K562 (cell line): ENCODE data around the gene PRPSAP2. TPM values are rescaled to one million over a fixed set of nuclear protein-coding genes. Genes with fewer than 3 reads are reported as not detected.

Experiments used
- ATAC-seq: fragments of 200-7000 bp; cut with Tn5 transposase; 3 replicates; pipeline ENCODE4 v1.9.1; 2020; ENCODE audit warnings: moderate library complexity
- BruUV-seq: library from RNA; stranded (reverse); fragments of 400-500 nt; replicated peaks from 2 replicates; lab custom pipeline; 2021; lab: Mats Ljungman, UMichigan
- CTCF ChIA-PET: fragments of 300-600 bp; formaldehyde crosslinking; extraction: SDS; loops from one replicate; lab custom pipeline; 2021; ENCODE audit warnings: low intra/inter-chr PET ratio; lab: Yijun Ruan, JAX
- POLR2A ChIA-PET: fragments of 300-600, 350-650 bp; sonication (Branson Sonifier 250); formaldehyde crosslinking; extraction: SDS; loops from one replicate; lab custom pipeline; 2021; ENCODE audit warnings: antibody characterized with exemption, inconsistent platforms; lab: Yijun Ruan, JAX
- DNase-seq, 4 experiments: peaks; one replicate each; pipeline versions ENCODE4 v3.0.0 to v3.0.0-alpha.2; 2011 to 2018; ENCODE audit warnings: low spot score in 3 of 4, mixed read lengths in 3 of 4; ENCODE audit errors: extremely low read depth in 1 of 4
- FAIRE-seq: peaks from 2 replicates; lab custom pipeline; 2011; peaks lifted over from hg19 to GRCh38; lab: Jason Lieb, UNC
- H2AFZ ChIP-seq: 2 replicates; pipeline ENCODE4 v1.6.0; 2011; ENCODE audit warnings: low read depth, low read length, control low read depth, inconsistent platforms
- H3K27ac ChIP-seq: fragments of 200-600 bp; 3 replicates; pipeline ENCODE4 v1.8.0; 2011; ENCODE audit warnings: low read depth, mild to moderate bottlenecking, control low read depth, inconsistent platforms, low read length, moderate library complexity, mixed read lengths; ENCODE audit errors: extremely low read depth
- H3K27me3 ChIP-seq, 2 experiments: fragments of 300-600 bp in 1 of 2; 2 replicates in 1 of 2; 3 replicates in 1 of 2; pipeline versions ENCODE4 v1.6.0 to v1.8.0; 2011; ENCODE audit warnings: inconsistent platforms in 2 of 2, low read length in 2 of 2, mild to moderate bottlenecking in 1 of 2, mixed read lengths in 1 of 2, moderate library complexity in 1 of 2; ENCODE audit not compliant: control insufficient read depth in 2 of 2, insufficient read depth in 2 of 2
- H3K36me3 ChIP-seq: fragments of 300-600 bp; 3 replicates; pipeline ENCODE4 v1.8.0; 2011; ENCODE audit warnings: mild to moderate bottlenecking, low read length, inconsistent platforms; ENCODE audit not compliant: control insufficient read depth, insufficient read depth
- H3K4me1 ChIP-seq, 2 experiments: fragments of 200-600 bp in 1 of 2; replicated peaks in 1 of 2; 2 replicates in 1 of 2; 3 replicates in 1 of 2; pipeline versions ENCODE4 v1.5.1 to v1.8.0; 2011; ENCODE audit warnings: inconsistent platforms in 2 of 2, low read length in 2 of 2, mild to moderate bottlenecking in 1 of 2, mixed read lengths in 1 of 2, moderate library complexity in 1 of 2; ENCODE audit not compliant: control insufficient read depth in 2 of 2, insufficient read depth in 2 of 2
- H3K4me2 ChIP-seq: 2 replicates; pipeline ENCODE4 v1.6.1; 2011; ENCODE audit warnings: low read length, control low read depth, inconsistent platforms, mixed read lengths; ENCODE audit not compliant: insufficient read depth
- H3K4me3 ChIP-seq: fragments of 200-600 bp; sonication (generic), shearing (Covaris generic); 2 replicates; pipeline ENCODE4 v1.5.1; 2016; ENCODE audit warnings: control low read depth, inconsistent platforms
- H3K79me2 ChIP-seq: fragments of 200-600 bp; 3 replicates; pipeline ENCODE4 v1.8.0; 2011; ENCODE audit warnings: low read length, inconsistent platforms; ENCODE audit not compliant: control insufficient read depth, insufficient read depth
- H3K9ac ChIP-seq, 2 experiments: 2 replicates each; pipeline versions ENCODE4 v1.6.0 to v1.6.1; 2011; ENCODE audit warnings: low read depth in 2 of 2, low read length in 2 of 2, control low read depth in 1 of 2, inconsistent platforms in 1 of 2, mild to moderate bottlenecking in 1 of 2, mixed read lengths in 1 of 2; ENCODE audit not compliant: insufficient read depth in 1 of 2
- H3K9me1 ChIP-seq: one replicate; pipeline ENCODE4 v1.6.0; 2011; ENCODE audit warnings: inconsistent platforms, mild to moderate bottlenecking, low read length, moderate library complexity; ENCODE audit not compliant: control insufficient read depth, insufficient read depth
- H3K9me3 ChIP-seq: replicated peaks from 2 replicates; pipeline ENCODE4 v1.5.1; 2011; ENCODE audit warnings: low read depth, low read length, inconsistent platforms; ENCODE audit not compliant: control insufficient read depth, insufficient read depth
- H4K20me1 ChIP-seq: replicated peaks from 2 replicates; pipeline ENCODE4 v1.6.1; 2011; ENCODE audit warnings: low read length, inconsistent platforms, mixed read lengths; ENCODE audit not compliant: control insufficient read depth, insufficient read depth
- CC2D1A ChIP-seq: fragments of 450-650 bp; IDR thresholded peaks from 2 replicates; pipeline ENCODE4 v1.6.1; 2017; ENCODE audit warnings: mild to moderate bottlenecking
- FOSL1 ChIP-seq: fragments of 200-800 bp; sonication (Bioruptor generic); conservative IDR thresholded peaks from 2 replicates; pipeline ENCODE4 v1.6.1; 2016; ENCODE audit warnings: missing genetic modification characterization, missing compliant biosample characterization
- FOXP4 ChIP-seq: sonication (generic); formaldehyde crosslinking; IDR thresholded peaks from 2 replicates; pipeline ENCODE4 v1.8.0; 2022; ENCODE audit warnings: mild to moderate bottlenecking, missing genetic modification reagents, borderline replicate concordance
- GTF2B ChIP-seq: IDR thresholded peaks from 2 replicates; pipeline ENCODE4 v1.6.1; 2011; ENCODE audit not compliant: insufficient read length; ENCODE audit errors: extremely low read depth
- HDAC3 ChIP-seq: fragments of 450-650 bp; IDR thresholded peaks from 2 replicates; pipeline ENCODE4 v1.6.1; 2018; ENCODE audit warnings: borderline replicate concordance, mild to moderate bottlenecking, moderate library complexity; ENCODE audit not compliant: partially characterized antibody
- IRF2 ChIP-seq: sonication (generic); formaldehyde crosslinking; IDR thresholded peaks from 2 replicates; pipeline ENCODE4 v1.8.1; 2022; ENCODE audit warnings: mild to moderate bottlenecking, missing genetic modification reagents
- IRF9 ChIP-seq: fragments of 450-650 bp; IDR thresholded peaks from 2 replicates; pipeline ENCODE4 v1.6.1; 2016; ENCODE audit warnings: missing biosample characterization, missing genetic modification characterization
- RBM14 ChIP-seq: fragments of 200-400 bp; formaldehyde crosslinking; IDR thresholded peaks from 2 replicates; pipeline ENCODE4 v1.6.1; 2018; ENCODE audit warnings: low read depth, mild to moderate bottlenecking, low read length, moderate library complexity, borderline replicate concordance; ENCODE audit not compliant: insufficient read depth
- TCF3 ChIP-seq: sonication (generic); formaldehyde crosslinking; IDR thresholded peaks from 2 replicates; pipeline ENCODE4 v1.4.0; 2020; ENCODE audit warnings: mild to moderate bottlenecking, missing genetic modification reagents
- VEZF1 ChIP-seq: fragments of 200-800 bp; sonication (Bioruptor generic); IDR thresholded peaks from 2 replicates; pipeline ENCODE4 v1.6.1; 2017; ENCODE audit warnings: missing genetic modification characterization, missing compliant biosample characterization
- ZNF253 ChIP-seq: fragments of 250-450 bp; sonication (Bioruptor Pico); conservative IDR thresholded peaks from 2 replicates; pipeline ENCODE4 v1.6.1; 2021; ENCODE audit warnings: mild to moderate bottlenecking
- ZNF316 ChIP-seq: fragments of 450-650 bp; IDR thresholded peaks from 2 replicates; pipeline ENCODE4 v1.6.1; 2016
- ZNF449 ChIP-seq: fragments of 250-450 bp; sonication (Bioruptor Pico); IDR thresholded peaks from 2 replicates; pipeline ENCODE4 v1.8.0; 2022; ENCODE audit warnings: moderate library complexity, mild to moderate bottlenecking, inconsistent platforms
- ZNF696 ChIP-seq: fragments of 250-450 bp; sonication (Bioruptor Pico); conservative IDR thresholded peaks from 2 replicates; pipeline ENCODE4 v1.4.0; 2020; ENCODE audit warnings: mild to moderate bottlenecking, moderate library complexity
- ZSCAN32 ChIP-seq: fragments of 450-650 bp; formaldehyde crosslinking; IDR thresholded peaks from 2 replicates; pipeline ENCODE4 v1.4.0; 2020; ENCODE audit warnings: mild to moderate bottlenecking, moderate library complexity
- WGBS: fragments of 100-300 bp; shearing (Covaris generic); methylation state at CpG from one replicate; pipeline ENCODE4 v1.1.6; 2016; ENCODE audit warnings: low coverage, mixed read lengths; ENCODE audit not compliant: insufficient coverage; ENCODE audit errors: missing lambda C conversion rate; 5-methylcytosine and 5-hydroxymethylcytosine counted together
- in situ Hi-C: fragments of 300-500 bp; cut with MboI; formaldehyde crosslinking; loops from 4 replicates; pipeline ENCODE4 v1.15.0; 2018; ENCODE audit warnings: inconsistent platforms, mixed read lengths
- intact Hi-C: fragments of 100-400 bp; cut with micrococcal nuclease; formaldehyde crosslinking; loops from 2 replicates; pipeline ENCODE4 v1.14.2; 2022
- polyA plus RNA-seq, 8 experiments: library from polyadenylated mRNA; depleted of rRNA in 4 of 8; stranded (reverse) in 5 of 8; unstranded in 3 of 8; fragments of >200 nt; fragmentation: Nextera tagmentation in 2 of 8; fragmentation: Illumina TruSeq in 1 of 8; extraction: Ambion mirVana in 2 of 8; extraction: Trizol in 1 of 8; gene quantifications; 2 replicates each; pipeline versions ENCODE4 v1.2.1 to v1.2.3, GENCODE V29; 2011 to 2014; ENCODE audit warnings: inconsistent platforms in 1 of 8, missing spikeins in 1 of 8
- total RNA-seq, 7 experiments: library from RNA; depleted of rRNA in 6 of 7; stranded (reverse); fragments of >200 nt in 6 of 7; fragmentation: Illumina TruSeq in 2 of 7; extraction: Trizol in 2 of 7; gene quantifications; 2 replicates each; pipeline versions ENCODE4 v1.2.1 to v1.2.3, GENCODE V29; 2011 to 2021; ENCODE audit warnings: low replicate concordance in 1 of 7

The PRPSAP2 gene
- total and polyA plus RNA-seq, 9 of the 15 experiments (the other 6 are each of a cell fraction or from before 2014, with no cell fraction given) = 15.5 to 56.7 (median 35.7) TPM

- DNase-seq (no peak), ATAC-seq (no peak), FAIRE-seq (no peak)
- no peaks in the 10 kb centered on the region for H3K9me1 ChIP-seq
- H3K4me2 ChIP-seq = no peak overlapping the region
- H4K20me1 ChIP-seq = no peaks in the 10 kb centered on the region
- WGBS = 41% methylated on average over 14 of the region's 14 CpGs
- H3K27me3 ChIP-seq = peaks cover 3 to 14% of the 10 kb centered on the region in 2 experiments; a peak in 3 of 5 replicates
- H3K4me1 ChIP-seq = peaks cover 2 to 12% of the 10 kb centered on the region in 2 experiments; a peak in 3 of 5 replicates
- no peaks in the 10 kb centered on the region for H3K79me2 ChIP-seq
- no peaks in the 10 kb centered on the region for H3K9me3 ChIP-seq
- in situ Hi-C loops (loop anchor here (10.0 kb wide), 1 partner anchor 192 kb away; no protein-coding TSS in a partner anchor), intact Hi-C loops (loop anchor here (10.0 kb wide), 1 partner anchor 138 kb away; no protein-coding TSS in a partner anchor)
- BruUV-seq = no TSS peak
- ChIA-PET CTCF (no interaction called here), POLR2A (no interaction called here)
- no peak overlapping the region for H3K27ac ChIP-seq
- H3K9ac ChIP-seq = no peak overlapping the region
- H2AFZ ChIP-seq = no peak overlapping the region
- H3K4me3 ChIP-seq = no peak overlapping the region
- H3K36me3 ChIP-seq = no peaks in the 10 kb centered on the region
- TF ChIP-seq GTF2B = no peak
- no peak for TF ChIP-seq TCF3 (CRISPR knock-in tag)
- no peak for TF ChIP-seq FOXP4
- TF ChIP-seq IRF2 (CRISPR knock-in tag) = no peak
- no peak for TF ChIP-seq VEZF1 (CRISPR knock-in tag)
- TF ChIP-seq ZSCAN32 = no peak
- TF ChIP-seq IRF9 = no peak
- TF ChIP-seq ZNF316 = no peak
- no peak for TF ChIP-seq CC2D1A
- TF ChIP-seq ZNF696 = no peak
- no peak for TF ChIP-seq RBM14
- no peak for TF ChIP-seq FOSL1 (tag)
- no peak for TF ChIP-seq HDAC3
- TF ChIP-seq ZNF449 (CRISPR knock-in tag) = no peak
- no peak for TF ChIP-seq ZNF253 (CRISPR knock-in tag)
Observed at GRCh38 chr17:18953231-18953728, 95.3 kb downstream of the PRPSAP2 start.
